ENCODE data around the gene OR5AC2.

- TF ChIP-seq, protein P1, sequence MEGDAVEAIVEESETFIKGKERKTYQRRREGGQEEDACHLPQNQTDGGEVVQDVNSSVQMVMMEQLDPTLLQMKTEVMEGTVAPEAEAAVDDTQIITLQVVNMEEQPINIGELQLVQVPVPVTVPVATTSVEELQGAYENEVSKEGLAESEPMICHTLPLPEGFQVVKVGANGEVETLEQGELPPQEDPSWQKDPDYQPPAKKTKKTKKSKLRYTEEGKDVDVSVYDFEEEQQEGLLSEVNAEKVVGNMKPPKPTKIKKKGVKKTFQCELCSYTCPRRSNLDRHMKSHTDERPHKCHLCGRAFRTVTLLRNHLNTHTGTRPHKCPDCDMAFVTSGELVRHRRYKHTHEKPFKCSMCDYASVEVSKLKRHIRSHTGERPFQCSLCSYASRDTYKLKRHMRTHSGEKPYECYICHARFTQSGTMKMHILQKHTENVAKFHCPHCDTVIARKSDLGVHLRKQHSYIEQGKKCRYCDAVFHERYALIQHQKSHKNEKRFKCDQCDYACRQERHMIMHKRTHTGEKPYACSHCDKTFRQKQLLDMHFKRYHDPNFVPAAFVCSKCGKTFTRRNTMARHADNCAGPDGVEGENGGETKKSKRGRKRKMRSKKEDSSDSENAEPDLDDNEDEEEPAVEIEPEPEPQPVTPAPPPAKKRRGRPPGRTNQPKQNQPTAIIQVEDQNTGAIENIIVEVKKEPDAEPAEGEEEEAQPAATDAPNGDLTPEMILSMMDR (IDR thresholded peaks at IDR 0.05) = no peak
- TF ChIP-seq POLR2A (IDR thresholded peaks at IDR 0.05) = no peak
- no peak for TF ChIP-seq EP300 (IDR thresholded peaks at IDR 0.05)
These were observed 29.3 kb upstream of the OR5AC2 start for GRCh38 chr3:98057631-98058030.

Data from ovary (tissue), 3 donors.